ENCODE measurements around the gene EIF4G3.

EIF4G3 gene

GRCh38 chr1:20871419-20871818 is 305.3 kb downstream of the EIF4G3 start:
- TF ChIP-seq TCF4 (CRISPR knock-in tag; IDR thresholded peaks at IDR 0.05; ENCODE audit: borderline replicate concordance) (no peak), CSRNP3 (CRISPR knock-in tag; IDR thresholded peaks at IDR 0.05) (no peak), ZNF565 (CRISPR knock-in tag; conservative IDR thresholded peaks at IDR 0.05; ENCODE audit: low read depth) (no peak), GLIS3 (CRISPR knock-in tag; IDR thresholded peaks at IDR 0.05) (no peak), ARNTL (CRISPR knock-in tag; IDR thresholded peaks at IDR 0.05; ENCODE audit: borderline replicate concordance, low read depth) (no peak), BACH2 (CRISPR knock-in tag; IDR thresholded peaks at IDR 0.05; ENCODE audit: borderline replicate concordance) (no peak), TOX (CRISPR knock-in tag; IDR thresholded peaks at IDR 0.05; ENCODE audit: borderline replicate concordance) (no peak), OSR1 (CRISPR knock-in tag; IDR thresholded peaks at IDR 0.05) (no peak), CREB5 (CRISPR knock-in tag; IDR thresholded peaks at IDR 0.05; ENCODE audit: low read depth) (no peak), ZC3H10 (CRISPR knock-in tag; IDR thresholded peaks at IDR 0.05) (no peak), POU6F1 (CRISPR knock-in tag; IDR thresholded peaks at IDR 0.05; ENCODE audit: borderline replicate concordance, low read depth) (no peak), PPARA (CRISPR knock-in tag; IDR thresholded peaks at IDR 0.05; ENCODE audit: borderline replicate concordance) (no peak), TSHZ2 (CRISPR knock-in tag; IDR thresholded peaks at IDR 0.05) (no peak), ESRRG (CRISPR knock-in tag; IDR thresholded peaks at IDR 0.05) (no peak), ZFP3 (CRISPR knock-in tag; IDR thresholded peaks at IDR 0.05) (no peak), CSDC2 (CRISPR knock-in tag; IDR thresholded peaks at IDR 0.05) (no peak), PATZ1 (CRISPR knock-in tag; IDR thresholded peaks at IDR 0.05; ENCODE audit: borderline replicate concordance) (no peak)
- no peak for ATAC-seq

- TF ChIP-seq OSR1 (CRISPR knock-in tag; IDR thresholded peaks at IDR 0.05) (no peak), ZNF70 (CRISPR knock-in tag; IDR thresholded peaks at IDR 0.05) (no peak), TCF4 (CRISPR knock-in tag; IDR thresholded peaks at IDR 0.05; ENCODE audit: borderline replicate concordance) (no peak), SNAI2 (CRISPR knock-in tag; IDR thresholded peaks at IDR 0.05) (no peak), ESRRG (CRISPR knock-in tag; IDR thresholded peaks at IDR 0.05) (no peak), PPARA (CRISPR knock-in tag; IDR thresholded peaks at IDR 0.05; ENCODE audit: borderline replicate concordance) (no peak), TOX (CRISPR knock-in tag; IDR thresholded peaks at IDR 0.05; ENCODE audit: borderline replicate concordance) (no peak), RARB (CRISPR knock-in tag; IDR thresholded peaks at IDR 0.05) (no peak), ARNTL (CRISPR knock-in tag; IDR thresholded peaks at IDR 0.05; ENCODE audit: borderline replicate concordance, low read depth) (no peak), BACH2 (CRISPR knock-in tag; IDR thresholded peaks at IDR 0.05; ENCODE audit: borderline replicate concordance) (no peak), CSRNP3 (CRISPR knock-in tag; IDR thresholded peaks at IDR 0.05) (no peak), GLIS3 (CRISPR knock-in tag; IDR thresholded peaks at IDR 0.05) (no peak), ZFP30 (CRISPR knock-in tag; IDR thresholded peaks at IDR 0.05) (no peak), ZNF565 (CRISPR knock-in tag; conservative IDR thresholded peaks at IDR 0.05; ENCODE audit: low read depth) (no peak), POU6F1 (CRISPR knock-in tag; IDR thresholded peaks at IDR 0.05; ENCODE audit: borderline replicate concordance, low read depth) (no peak), CREB5 (CRISPR knock-in tag; IDR thresholded peaks at IDR 0.05; ENCODE audit: low read depth) (no peak), ZNF8 (CRISPR knock-in tag; IDR thresholded peaks at IDR 0.05) (no peak), CSDC2 (CRISPR knock-in tag; IDR thresholded peaks at IDR 0.05) (no peak), ZFP3 (CRISPR knock-in tag; IDR thresholded peaks at IDR 0.05) (no peak), ISL1 (CRISPR knock-in tag; IDR thresholded peaks at IDR 0.05) (no peak)
- ATAC-seq = no peak
Measured at GRCh38 chr1:20870718-20871117, 306.0 kb downstream of the EIF4G3 start.
